Testis (tissue), 3 donors: ENCODE results near the gene SCMH1. TPM values are rescaled to one million over a fixed set of nuclear protein-coding genes. Genes with fewer than 3 reads are reported as not detected.

ENCODE experiments used
- DNase-seq: peaks from one replicate; pipeline ENCODE4 v3.0.0-alpha.2; 2019
- H3K27ac ChIP-seq, 2 donors: fragments of 200-600 bp; sonication (generic); one replicate each; pipeline ENCODE4 v1.5.1; 2019
- H3K27me3 ChIP-seq: fragments of 200-600 bp; sonication (generic); one replicate; pipeline ENCODE4 v1.5.1; 2019
- H3K36me3 ChIP-seq: fragments of 200-600 bp; sonication (generic); one replicate; pipeline ENCODE4 v1.5.1; 2017; ENCODE audit warnings: low read depth; ENCODE audit errors: missing control alignments
- H3K4me1 ChIP-seq: fragments of 200-600 bp; sonication (generic); one replicate; pipeline ENCODE4 v1.5.1; 2019
- H3K4me3 ChIP-seq, 2 donors: fragments of 200-600 bp; sonication (generic); one replicate each; pipeline ENCODE4 v1.5.1; 2017 to 2019
- H3K9me3 ChIP-seq: fragments of 200-600 bp; sonication (generic); one replicate; pipeline ENCODE4 v1.5.1; 2017
- POLR2A ChIP-seq: fragments of 450-650 bp; IDR thresholded peaks from one replicate; pipeline ENCODE4 v1.6.1; 2017; ENCODE audit warnings: antibody characterized with exemption, mild to moderate bottlenecking, moderate library complexity
- WGBS, 2 donors: methylation state at CpG; one replicate each; pipeline ENCODE4 v1.1.5; 2018; 5-methylcytosine and 5-hydroxymethylcytosine counted together
- intact Hi-C: fragments of 100-400 bp; cut with DNase I; formaldehyde crosslinking; loops from one replicate; pipeline ENCODE4 v1.15.1; 2023; ENCODE audit warnings: low total_unique reads
- polyA plus RNA-seq: library from polyadenylated mRNA; stranded (reverse); fragments of 350-450 nt; fragmentation: Illumina TruSeq; extraction: RNeasy Lipid Tissue Mini Kit (QIAGEN cat#74804); gene quantifications from one replicate; pipeline ENCODE4 v1.2.3, GENCODE V29; 2014; ENCODE audit warnings: low read depth, low replicate concordance; ENCODE audit not compliant: insufficient read depth
- total RNA-seq, 2 donors: library from RNA; depleted of rRNA; stranded (reverse); fragments of >200 nt; gene quantifications; one replicate each; pipeline ENCODE4 v1.2.3, GENCODE V29; 2016
- TF ChIP-seq, protein P1 (sequence below), 3 experiments: fragments of 450-650 bp in 2 of 3; fragments of 200-600 bp in 1 of 3; sonication (generic) in 1 of 3; IDR thresholded peaks; one replicate each; pipeline ENCODE4 v1.5.1; 2016 to 2019; ENCODE audit warnings: antibody characterized with exemption in 3 of 3, mild to moderate bottlenecking in 2 of 3, moderate library complexity in 1 of 3

SCMH1 gene
- total and polyA plus RNA-seq, 3 donors from 2014 or later = 60.8 to 79.7 (median 79.0) TPM

GRCh38 chr1:41158966-41159365 is 83.1 kb downstream of the SCMH1 start:
- Histone ChIP-seq H3K9me3 (no peaks in the 10 kb centered on the region), H3K4me1 (no peaks in the 10 kb centered on the region), H3K27ac (no peak overlapping the region), H3K36me3 (no peaks in the 10 kb centered on the region), H3K4me3 (no peak overlapping the region), H3K27me3 (no peaks in the 10 kb centered on the region)
- intact Hi-C loops = no loop called here
- no peak for DNase-seq
- WGBS, 2 donors = 75 to 88% methylated on average over 1 of the region's 1 CpG
- TF ChIP-seq, protein P1, sequence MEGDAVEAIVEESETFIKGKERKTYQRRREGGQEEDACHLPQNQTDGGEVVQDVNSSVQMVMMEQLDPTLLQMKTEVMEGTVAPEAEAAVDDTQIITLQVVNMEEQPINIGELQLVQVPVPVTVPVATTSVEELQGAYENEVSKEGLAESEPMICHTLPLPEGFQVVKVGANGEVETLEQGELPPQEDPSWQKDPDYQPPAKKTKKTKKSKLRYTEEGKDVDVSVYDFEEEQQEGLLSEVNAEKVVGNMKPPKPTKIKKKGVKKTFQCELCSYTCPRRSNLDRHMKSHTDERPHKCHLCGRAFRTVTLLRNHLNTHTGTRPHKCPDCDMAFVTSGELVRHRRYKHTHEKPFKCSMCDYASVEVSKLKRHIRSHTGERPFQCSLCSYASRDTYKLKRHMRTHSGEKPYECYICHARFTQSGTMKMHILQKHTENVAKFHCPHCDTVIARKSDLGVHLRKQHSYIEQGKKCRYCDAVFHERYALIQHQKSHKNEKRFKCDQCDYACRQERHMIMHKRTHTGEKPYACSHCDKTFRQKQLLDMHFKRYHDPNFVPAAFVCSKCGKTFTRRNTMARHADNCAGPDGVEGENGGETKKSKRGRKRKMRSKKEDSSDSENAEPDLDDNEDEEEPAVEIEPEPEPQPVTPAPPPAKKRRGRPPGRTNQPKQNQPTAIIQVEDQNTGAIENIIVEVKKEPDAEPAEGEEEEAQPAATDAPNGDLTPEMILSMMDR (IDR thresholded peaks at IDR 0.05) = no peak
- no peak for TF ChIP-seq POLR2A

DNA sequence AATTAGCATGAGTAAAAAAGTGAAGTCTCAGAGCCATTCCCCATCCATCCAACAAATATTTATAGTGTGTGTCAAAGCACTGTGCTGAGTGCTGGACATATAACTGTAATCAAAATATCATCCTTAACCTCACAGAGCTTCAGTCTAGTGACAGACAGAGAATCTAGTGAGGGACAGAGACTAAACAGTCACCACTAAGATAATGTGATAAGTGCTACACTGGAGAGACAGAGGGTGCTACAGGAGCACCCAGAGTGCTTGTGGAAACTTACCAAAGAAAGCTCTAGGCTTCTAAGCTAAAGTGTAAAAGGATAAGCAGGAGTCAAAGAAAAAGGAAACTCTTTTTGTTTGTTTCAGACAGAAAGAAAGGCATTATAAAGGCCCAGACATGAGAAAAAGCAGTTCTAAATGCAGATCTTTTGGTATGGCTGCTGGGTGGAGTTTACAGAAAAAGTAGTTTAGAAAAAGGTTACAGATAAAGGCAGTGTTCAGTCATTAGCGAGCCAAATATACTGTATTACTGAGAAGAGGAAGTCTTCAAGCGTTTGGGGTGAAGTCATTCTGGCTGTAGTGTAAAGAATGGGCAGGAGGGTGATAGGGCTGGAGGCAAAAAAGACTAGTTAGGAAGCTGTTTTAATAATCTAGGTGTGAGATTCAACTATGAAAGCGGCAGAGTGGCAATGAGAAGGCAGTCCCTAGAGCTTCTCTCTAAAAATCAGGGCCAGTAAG is 83.8 kb downstream of the SCMH1 start:
- H3K4me3 ChIP-seq = no peak overlapping the region
- intact Hi-C loops = no loop called here
- 88 to 91% methylated on average over 3 of the region's 3 CpGs for WGBS, 2 donors
- no peaks in the 10 kb centered on the region for H3K27me3 ChIP-seq
- H3K27ac ChIP-seq = no peak overlapping the region
- H3K36me3 ChIP-seq = no peaks in the 10 kb centered on the region
- DNase-seq = no peak
- H3K9me3 ChIP-seq = no peaks in the 10 kb centered on the region
- TF ChIP-seq, protein P1 (IDR thresholded peaks at IDR 0.05) = no peak
- TF ChIP-seq POLR2A = no peak
- H3K4me1 ChIP-seq = no peaks in the 10 kb centered on the region

- DNase-seq = no peak
- H3K27ac ChIP-seq = no peak overlapping the region
- 83 to 96% methylated on average over 1 of the region's 1 CpG for WGBS, 2 donors
- intact Hi-C loops = no loop called here
- no peaks in the 10 kb centered on the region for H3K36me3 ChIP-seq
- no peaks in the 10 kb centered on the region for H3K9me3 ChIP-seq
- no peaks in the 10 kb centered on the region for H3K4me1 ChIP-seq
- TF ChIP-seq POLR2A = no peak
- TF ChIP-seq, protein P1 (IDR thresholded peaks at IDR 0.05) = no peak
- H3K4me3 ChIP-seq = no peak overlapping the region
- H3K27me3 ChIP-seq = no peaks in the 10 kb centered on the region
Observed at GRCh38 chr1:41155105-41155504, 87.0 kb downstream of the SCMH1 start.

DNA sequence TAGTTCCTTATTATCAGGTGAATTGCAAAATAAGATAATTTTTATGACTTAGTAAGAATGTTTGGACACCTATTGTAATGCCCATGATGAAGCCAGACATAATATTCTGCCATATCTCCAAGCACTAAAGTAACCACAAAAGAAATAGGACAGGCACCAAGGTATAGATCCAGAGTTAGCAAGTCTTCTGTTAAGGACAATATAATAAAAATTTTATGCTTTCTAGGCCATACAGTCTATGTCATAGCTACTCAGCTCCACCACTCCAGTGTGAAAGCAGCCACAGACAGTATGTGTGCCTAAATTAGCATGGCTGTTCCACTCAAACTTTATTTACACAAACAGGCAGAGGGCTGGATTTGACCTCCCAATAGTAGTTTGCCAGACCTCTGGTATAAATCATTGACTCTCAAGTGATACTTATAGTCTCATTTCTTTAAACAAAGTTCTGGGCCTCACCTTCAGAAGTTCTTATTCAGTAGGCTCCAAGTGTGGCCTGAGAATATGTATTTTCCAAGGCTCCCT is 88.3 kb downstream of the SCMH1 start:
- H3K27ac ChIP-seq = no peak overlapping the region
- no peak for DNase-seq
- no peaks in the 10 kb centered on the region for H3K4me1 ChIP-seq
- H3K27me3 ChIP-seq = no peaks in the 10 kb centered on the region
- no peaks in the 10 kb centered on the region for H3K9me3 ChIP-seq
- no peaks in the 10 kb centered on the region for H3K36me3 ChIP-seq
- TF ChIP-seq, protein P1 (IDR thresholded peaks at IDR 0.05) = no peak
- no peak for TF ChIP-seq POLR2A
- H3K4me3 ChIP-seq = no peak overlapping the region
- intact Hi-C loops = no loop called here

DNA sequence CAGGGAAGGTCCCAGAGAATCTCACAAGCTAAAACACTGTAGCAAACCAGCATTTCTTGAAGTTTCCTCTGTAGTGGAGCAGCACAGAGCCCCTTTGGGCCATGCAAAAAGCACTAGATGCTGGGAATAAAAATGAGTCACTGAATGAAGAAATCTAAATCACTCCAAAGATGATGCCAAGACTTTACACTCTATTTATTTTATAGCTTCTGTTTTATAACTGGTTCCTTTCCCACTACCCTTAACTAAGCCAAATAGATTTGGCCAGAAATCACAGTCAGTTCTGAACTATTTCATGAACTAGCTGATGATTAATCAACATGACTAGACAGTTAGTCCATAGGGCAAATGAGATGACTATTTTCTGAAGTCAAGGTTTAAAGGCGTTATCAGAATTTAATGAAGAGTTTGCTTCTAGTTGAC is 89.5 kb downstream of the SCMH1 start:
- Histone ChIP-seq H3K36me3 (no peaks in the 10 kb centered on the region), H3K27me3 (no peaks in the 10 kb centered on the region), H3K4me1 (no peaks in the 10 kb centered on the region), H3K9me3 (no peaks in the 10 kb centered on the region), H3K27ac (no peak overlapping the region), H3K4me3 (no peak overlapping the region)
- intact Hi-C loops = no loop called here
- WGBS, 2 donors = 93 to 100% methylated on average over 1 of the region's 1 CpG
- DNase-seq = no peak
- no peak for TF ChIP-seq POLR2A
- TF ChIP-seq, protein P1 (IDR thresholded peaks at IDR 0.05) = no peak
